Panc1 (cell line): Measurements from ENCODE around the gene BIK. TPM values are rescaled to one million over a fixed set of nuclear protein-coding genes. Genes with fewer than 3 reads are reported as not detected.

Experiments used
- ATAC-seq: fragments of 200-7000 bp; cut with Tn5 transposase; 2 replicates; pipeline ENCODE4 v1.9.1; 2020; ENCODE audit warnings: mild to moderate bottlenecking, moderate library complexity
- BruUV-seq: library from RNA; stranded (reverse); fragments of 400-500 nt; replicated peaks from 2 replicates; lab custom pipeline; 2021; lab: Mats Ljungman, UMichigan
- CTCF ChIA-PET: fragments of 300-600 bp; sonication (Branson Sonifier 250); formaldehyde crosslinking; loops from one replicate; lab custom pipeline; 2022; ENCODE audit warnings: antibody characterized with exemption; lab: Charles Lee
- POLR2A ChIA-PET: fragments of 300-600 bp; sonication (Branson Sonifier 250); formaldehyde crosslinking; loops from one replicate; lab custom pipeline; 2022; ENCODE audit warnings: antibody characterized with exemption; lab: Charles Lee
- DNase-seq: peaks from one replicate; pipeline ENCODE4 v3.0.0-alpha.2; 2010; ENCODE audit warnings: low read depth, low spot score
- H3K27ac ChIP-seq: 2 replicates; pipeline ENCODE4 v1.5.1; 2011; ENCODE audit warnings: mild to moderate bottlenecking, low read length, inconsistent platforms
- H3K27me3 ChIP-seq: fragments of 200-500 bp; sonication (Bioruptor generic); 2 replicates; pipeline ENCODE4 v1.6.0; 2014; ENCODE audit warnings: low read length, inconsistent platforms; ENCODE audit not compliant: control insufficient read depth, insufficient read depth
- H3K36me3 ChIP-seq: fragments of 200-500 bp; sonication (Bioruptor generic); 2 replicates; pipeline ENCODE4 v1.5.1; 2014; ENCODE audit warnings: inconsistent platforms, mild to moderate bottlenecking, low read length, moderate library complexity; ENCODE audit not compliant: control insufficient read depth, insufficient read depth
- H3K4me1 ChIP-seq: 2 replicates; pipeline ENCODE4 v1.5.1; 2011; ENCODE audit warnings: inconsistent platforms, mild to moderate bottlenecking, low read length, moderate library complexity; ENCODE audit not compliant: control insufficient read depth, insufficient read depth
- H3K4me3 ChIP-seq, 2 experiments: 2 replicates each; pipeline ENCODE4 v1.5.1; 2011 to 2012; ENCODE audit warnings: low read depth in 2 of 2, low read length in 2 of 2, mild to moderate bottlenecking in 2 of 2, inconsistent platforms in 1 of 2, moderate library complexity in 1 of 2
- H3K9me3 ChIP-seq: fragments of 200-500 bp; sonication (Bioruptor generic); 2 replicates; pipeline ENCODE4 v1.5.1; 2014; ENCODE audit warnings: low read depth, mild to moderate bottlenecking, inconsistent platforms, low read length, moderate library complexity; ENCODE audit not compliant: control insufficient read depth, insufficient read depth
- CTCF ChIP-seq: fragments of 450-650 bp; IDR thresholded peaks from 2 replicates; pipeline ENCODE4 v1.5.1; 2017; ENCODE audit warnings: mild to moderate bottlenecking
- POLR2AphosphoS5 ChIP-seq: IDR thresholded peaks from 2 replicates; pipeline ENCODE4 v1.6.1; 2012; ENCODE audit warnings: mild to moderate bottlenecking, low read depth, low read length, moderate library complexity
- REST ChIP-seq, 2 experiments: IDR thresholded peaks; 2 replicates each; pipeline ENCODE4 v1.6.1; 2011 to 2012; ENCODE audit warnings: low read depth in 2 of 2, control low read depth in 1 of 2, low read length in 1 of 2, mild to moderate bottlenecking in 1 of 2, moderate library complexity in 1 of 2; ENCODE audit not compliant: insufficient read depth in 1 of 2
- SIN3A ChIP-seq: IDR thresholded peaks from 2 replicates; pipeline ENCODE4 v1.6.1; 2012; ENCODE audit warnings: low read depth, mild to moderate bottlenecking, low read length, moderate library complexity, borderline replicate concordance; ENCODE audit not compliant: insufficient read depth
- TCF7L2 ChIP-seq: IDR thresholded peaks from 2 replicates; pipeline ENCODE4 v1.6.1; 2011; ENCODE audit warnings: mild to moderate bottlenecking, low read depth, low read length, inconsistent platforms
- in situ Hi-C: cut with HindIII; loops from 2 replicates; pipeline ENCODE4 v1.10.0; 2016; ENCODE audit warnings: low sequenced_read_pairs, low pct_unique_long_range_greater_than_20kb
- intact Hi-C: fragments of 100-400 bp; cut with micrococcal nuclease; formaldehyde crosslinking; loops from one replicate; pipeline ENCODE4 v1.10.0; 2022; ENCODE audit not compliant: unreplicated experiment
- total RNA-seq: library from RNA; stranded (reverse); gene quantifications from one replicate; pipeline ENCODE4 v1.2.1, GENCODE V29; 2021; ENCODE audit not compliant: unreplicated experiment

The BIK gene
- total RNA-seq, 1 experiment from 2014 or later: 0.18 TPM

- no TSS peak for BruUV-seq
- in situ Hi-C loops: no loop called here
- POLR2A ChIA-PET: no interaction called here
Measured at GRCh38 chr22:43166132-43166930, 55.8 kb downstream of the BIK start.

GRCh38 chr22:43167001-43167589 is 56.5 kb downstream of the BIK start:
- intact Hi-C loops: no loop called here
- ATAC-seq: no peak
- Histone ChIP-seq H3K27me3 (no peaks in the 10 kb centered on the region), H3K4me3 (no peak overlapping the region), H3K9me3 (no peaks in the 10 kb centered on the region), H3K36me3 (no peaks in the 10 kb centered on the region), H3K4me1 (no peaks in the 10 kb centered on the region), H3K27ac (no peak overlapping the region)
- DNase-seq: no peak
- CTCF ChIA-PET: no interaction called here
- in situ Hi-C loops: no loop called here
- TSS peak; percentile 85 for BruUV-seq
- POLR2A ChIA-PET: no interaction called here
- no peak for TF ChIP-seq SIN3A
- no peak for TF ChIP-seq CTCF
- no peak for TF ChIP-seq POLR2AphosphoS5
- TF ChIP-seq TCF7L2: no peak

More at GRCh38 chr22:43166132-43166930, 55.8 kb downstream of the BIK start:
- Histone ChIP-seq H3K9me3 (no peaks in the 10 kb centered on the region), H3K4me1 (no peaks in the 10 kb centered on the region), H3K36me3 (no peaks in the 10 kb centered on the region), H3K4me3 (no peak overlapping the region), H3K27ac (no peak overlapping the region), H3K27me3 (no peaks in the 10 kb centered on the region)
- ATAC-seq (no peak), DNase-seq (no peak)
- TF ChIP-seq REST (IDR thresholded peaks at IDR 0.05; ENCODE audit: insufficient read depth in 1 of 2, low read depth in 2 of 2, low read length in 1 of 2) (no peak), CTCF (no peak), POLR2AphosphoS5 (no peak), SIN3A (no peak), TCF7L2 (no peak)
- CTCF ChIA-PET: no interaction called here
- intact Hi-C loops: no loop called here
